CD4-positive, alpha-beta T cell treated with Interleukin-10 for 1 hour (primary cell): ENCODE data around the gene RPAP3.

Experiments
- DNase-seq: peaks from one replicate; pipeline ENCODE4 v3.0.0-alpha.2; 2020

RPAP3 gene

DNA sequence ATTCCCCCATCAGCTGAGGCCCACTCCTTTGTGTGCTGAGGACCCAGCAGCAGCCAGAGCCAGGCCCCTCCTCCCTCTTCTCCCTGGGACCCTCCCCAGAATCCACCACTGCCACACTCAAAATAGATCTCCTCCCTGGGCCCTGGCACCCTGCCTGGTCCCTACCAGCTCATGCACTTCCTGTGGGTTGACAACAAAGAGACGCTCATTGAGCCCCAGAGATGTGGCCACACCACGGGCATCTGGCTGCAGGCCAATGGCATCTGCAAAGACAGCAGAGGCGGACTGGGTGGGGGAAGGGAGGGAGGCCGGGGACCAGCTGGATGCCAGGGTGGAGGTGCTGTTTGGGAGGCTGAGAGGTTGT lies 35.5 kb upstream of the RPAP3 start:
- peak; percentile 81 for DNase-seq

DNA sequence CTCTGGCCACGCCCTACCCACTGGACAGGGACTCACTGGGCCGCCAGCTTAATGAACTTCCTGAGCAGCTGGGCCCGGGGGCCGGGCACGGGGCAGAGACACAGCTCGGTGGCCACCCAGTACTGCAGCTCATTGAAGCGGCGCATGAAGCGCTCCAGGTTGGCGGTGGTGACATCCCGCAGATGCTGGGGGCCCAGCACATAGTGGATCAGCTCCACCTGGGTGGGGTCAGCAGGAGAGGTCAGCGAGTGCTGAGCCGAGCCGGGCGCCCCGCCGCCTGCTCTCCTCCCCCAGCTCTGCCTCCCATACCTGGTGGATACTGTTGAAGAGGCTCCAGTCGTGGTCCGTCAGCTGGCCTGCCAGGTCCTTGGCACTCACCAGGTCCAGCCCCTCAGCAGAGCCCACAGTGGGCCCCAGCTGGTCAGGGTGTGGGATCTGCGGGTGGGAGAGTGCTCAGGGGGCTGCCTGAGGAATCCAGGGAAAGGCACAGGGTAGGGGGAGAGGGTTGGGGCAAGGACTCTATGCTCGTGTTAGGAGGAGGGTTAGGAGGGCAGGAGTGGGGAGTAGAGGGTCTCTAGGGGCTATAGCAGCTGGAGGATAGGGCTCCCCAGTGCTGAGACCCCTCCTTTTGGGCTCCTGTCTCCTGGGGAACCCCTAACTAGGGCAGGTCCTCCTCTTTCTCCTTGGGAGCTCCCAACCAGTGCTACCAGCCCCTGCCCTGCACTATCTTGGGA lies 34.9 kb upstream of the RPAP3 start:
- no peak for DNase-seq

DNA sequence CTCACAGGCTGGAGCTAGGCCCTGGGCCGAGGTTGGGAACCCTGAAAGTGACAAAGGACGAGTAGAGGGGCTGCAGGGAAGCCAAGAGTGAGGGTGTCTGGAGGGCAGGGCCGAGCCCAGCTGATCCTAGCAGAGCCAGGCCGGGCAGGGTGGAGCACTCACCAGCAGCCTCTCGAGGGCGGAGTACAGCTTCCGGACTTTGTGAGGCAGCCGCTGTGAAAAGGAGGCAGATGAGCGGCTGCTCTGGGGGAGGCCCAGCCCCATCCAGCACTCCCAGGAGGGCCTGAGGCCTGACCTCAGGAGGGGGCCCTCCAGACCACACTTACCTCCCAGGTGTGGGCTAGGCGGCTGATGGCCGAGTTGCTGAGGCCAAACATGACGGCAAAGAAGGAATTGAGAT lies 34.1 kb upstream of the RPAP3 start:
- no peak for DNase-seq

DNA sequence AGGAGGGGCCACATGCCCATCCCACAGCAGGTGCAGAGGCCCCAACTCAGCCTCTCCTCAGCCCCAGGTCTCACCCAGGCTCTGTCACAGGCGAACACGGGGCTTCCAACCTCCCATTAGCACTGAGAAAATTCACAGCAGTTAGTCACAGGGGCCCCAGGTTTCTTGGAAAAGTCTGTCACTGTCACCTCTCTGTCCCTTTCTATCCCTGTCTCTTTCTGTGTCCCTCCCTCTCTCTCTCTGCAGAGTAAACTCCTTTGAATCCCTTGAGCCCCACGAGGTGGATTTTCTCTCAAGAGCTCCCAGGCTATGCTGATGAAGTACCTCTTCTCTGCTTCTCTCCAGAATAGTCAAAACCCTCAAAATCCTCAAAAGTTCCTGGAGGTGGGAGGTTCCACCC lies 33.5 kb upstream of the RPAP3 start:
- DNase-seq: no peak

DNA sequence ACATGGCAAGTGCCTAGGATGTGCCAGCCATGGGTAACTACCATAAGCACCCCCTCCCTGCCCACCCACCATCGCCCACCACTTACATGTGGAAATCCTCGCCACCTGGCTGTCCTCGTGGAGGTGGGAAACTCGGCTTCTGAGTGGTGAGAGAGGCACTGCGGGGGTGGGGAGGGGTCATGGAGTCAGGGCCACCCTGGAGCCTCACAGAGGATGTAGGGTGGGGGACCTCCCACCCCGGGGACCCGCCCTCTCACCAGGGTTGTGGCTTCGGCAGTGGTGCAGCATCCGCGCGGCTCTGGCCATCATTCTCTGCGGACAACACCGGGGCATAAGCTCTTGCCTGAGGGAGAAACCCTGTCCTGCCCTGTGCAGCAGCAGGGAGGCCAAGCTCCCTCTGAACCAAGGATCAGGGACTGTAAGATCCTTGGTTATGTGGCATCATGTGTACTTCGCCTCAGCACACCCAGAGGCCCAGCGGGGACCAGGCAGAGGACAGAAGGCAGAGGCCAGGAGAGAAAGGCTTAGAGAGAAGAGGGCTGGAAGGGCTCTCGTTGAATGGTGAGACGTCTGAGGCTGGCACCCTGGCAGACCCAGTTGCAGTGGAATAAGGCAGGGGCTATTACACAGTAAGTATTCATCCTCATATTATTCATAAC lies 32.2 kb upstream of the RPAP3 start:
- no peak for DNase-seq

DNA sequence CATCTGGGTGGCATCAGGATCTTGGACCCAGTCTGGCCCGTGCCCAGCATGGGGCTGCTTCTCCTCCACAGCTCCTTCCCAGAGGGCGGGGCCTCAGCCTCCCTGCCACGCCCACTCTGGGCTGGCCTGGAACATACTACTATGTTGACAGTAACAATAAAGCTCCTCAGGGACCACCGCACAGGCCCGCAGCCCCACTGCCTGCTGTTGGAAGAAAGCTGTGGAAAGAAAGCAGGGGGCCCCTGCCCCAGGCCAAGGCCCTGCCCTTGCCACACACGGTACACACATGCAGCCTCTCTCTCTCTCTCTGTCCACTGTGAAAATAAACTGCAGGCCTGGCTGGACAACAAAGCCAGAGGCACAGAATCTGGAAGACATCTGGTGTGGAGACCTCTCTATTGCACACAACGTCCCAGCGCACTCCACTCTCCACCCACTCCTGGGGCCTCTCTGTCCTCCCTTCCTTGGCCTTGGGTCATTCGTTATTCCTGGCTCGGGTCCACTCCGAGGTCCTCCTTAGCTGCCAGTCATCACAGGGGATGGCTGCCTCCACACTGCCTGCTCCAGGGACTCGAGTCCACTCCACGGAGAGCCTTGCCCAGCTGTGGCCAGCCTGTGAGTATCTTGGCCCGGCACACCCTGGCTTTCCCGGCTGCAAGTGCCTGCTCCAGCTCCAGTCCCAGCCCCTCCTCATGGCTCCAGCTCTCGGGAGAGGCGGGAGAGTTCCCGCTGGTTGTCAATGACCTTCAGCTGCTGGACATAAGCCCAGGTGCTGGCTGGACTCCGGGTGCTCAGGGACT lies 31.2 kb upstream of the RPAP3 start:
- no peak for DNase-seq

DNA sequence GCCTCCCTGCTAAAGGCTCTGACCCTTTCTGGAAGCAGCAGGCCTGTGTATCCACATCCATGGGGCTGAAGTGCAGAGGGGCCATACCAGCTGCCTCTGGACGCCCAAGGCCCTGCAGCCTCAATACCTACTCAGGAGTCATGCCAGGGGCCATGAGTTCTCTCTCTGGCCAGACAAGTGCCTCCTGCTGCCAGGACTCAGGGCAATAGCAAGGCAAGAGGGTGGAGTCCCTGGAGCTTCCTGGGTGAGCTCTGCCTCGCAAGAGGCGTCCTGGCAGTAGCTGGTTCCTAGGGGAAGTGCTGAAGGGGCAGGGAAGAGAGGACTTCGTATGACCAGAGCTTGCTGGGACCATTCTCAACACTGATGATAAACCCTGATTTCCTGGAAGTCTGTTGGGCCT lies 30.4 kb upstream of the RPAP3 start:
- DNase-seq: no peak

DNA sequence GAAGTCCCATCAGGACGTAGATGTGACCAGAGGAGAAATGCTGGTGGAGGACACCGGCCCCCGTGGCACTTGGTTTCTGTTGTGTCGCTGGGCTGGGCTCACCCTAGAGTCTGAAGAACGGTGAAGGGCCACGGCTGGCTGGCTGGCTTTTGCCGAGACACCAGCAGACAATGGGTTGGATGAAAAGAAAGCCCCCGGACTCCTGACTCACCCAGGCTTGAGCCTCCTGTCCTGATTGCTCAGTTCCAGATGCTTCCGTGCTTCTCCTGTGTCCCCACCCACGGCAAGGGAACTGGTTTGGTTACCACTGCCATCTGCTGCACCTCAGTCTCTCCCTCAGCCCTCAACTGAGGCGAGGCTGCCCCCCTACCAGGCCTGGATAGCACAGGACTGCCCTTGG lies 29.8 kb upstream of the RPAP3 start:
- DNase-seq: no peak

DNA sequence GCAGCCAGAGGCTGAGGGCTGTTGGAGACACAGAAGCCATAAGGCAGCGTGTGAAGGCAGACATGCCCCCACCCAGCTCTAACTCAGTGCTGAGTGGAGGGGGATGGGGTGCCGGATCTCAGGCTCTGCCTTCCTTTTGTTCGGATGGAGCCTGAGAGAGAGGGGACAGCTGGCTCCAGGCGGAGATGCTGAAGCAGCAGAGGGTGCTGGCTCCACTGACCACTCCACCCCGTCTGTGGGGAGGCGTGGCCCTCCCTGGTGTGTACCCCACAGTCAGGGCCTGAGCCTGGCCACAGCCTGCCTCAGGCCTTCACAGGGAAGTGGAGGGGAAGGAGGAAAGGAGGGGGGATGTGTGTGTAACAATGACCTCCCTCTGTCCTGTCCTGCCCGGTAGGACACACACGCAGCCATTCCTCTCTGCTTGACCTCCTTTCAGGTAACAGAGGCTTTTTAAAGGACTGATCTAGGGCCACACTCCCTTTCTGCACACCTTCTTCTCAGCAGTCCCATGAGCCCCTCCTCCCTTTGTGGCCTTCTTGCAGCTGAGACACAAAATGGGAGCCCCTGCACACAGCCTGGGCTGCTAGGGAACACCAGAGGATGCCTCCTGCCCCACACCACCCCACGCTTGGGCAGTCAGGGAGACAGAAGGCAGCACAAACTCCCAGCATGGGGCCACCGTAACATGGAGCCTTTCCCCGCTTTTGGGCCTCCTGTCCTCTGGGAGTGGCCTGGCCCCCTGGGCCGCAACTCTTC lies 29.1 kb upstream of the RPAP3 start:
- no peak for DNase-seq

DNA sequence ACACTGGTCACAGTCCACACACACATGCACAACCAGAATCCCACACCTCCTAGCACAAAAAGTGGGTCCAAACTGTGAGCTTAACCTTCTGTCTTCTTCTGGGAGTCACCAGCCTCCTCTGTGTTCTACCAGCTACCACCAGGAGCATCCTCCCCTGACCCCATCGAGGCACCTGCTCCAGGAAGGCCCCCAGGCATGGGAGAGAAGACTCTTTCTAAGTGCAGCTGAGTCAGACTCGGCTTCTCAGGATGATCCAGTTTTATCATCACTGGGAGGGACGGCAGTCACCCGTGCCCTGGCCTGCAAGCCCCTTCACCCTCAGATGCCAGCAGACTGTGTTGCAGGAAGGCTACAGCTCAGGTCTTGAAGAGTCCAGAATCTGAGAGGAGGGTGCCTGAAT lies 27.3 kb upstream of the RPAP3 start:
- no peak for DNase-seq

DNA sequence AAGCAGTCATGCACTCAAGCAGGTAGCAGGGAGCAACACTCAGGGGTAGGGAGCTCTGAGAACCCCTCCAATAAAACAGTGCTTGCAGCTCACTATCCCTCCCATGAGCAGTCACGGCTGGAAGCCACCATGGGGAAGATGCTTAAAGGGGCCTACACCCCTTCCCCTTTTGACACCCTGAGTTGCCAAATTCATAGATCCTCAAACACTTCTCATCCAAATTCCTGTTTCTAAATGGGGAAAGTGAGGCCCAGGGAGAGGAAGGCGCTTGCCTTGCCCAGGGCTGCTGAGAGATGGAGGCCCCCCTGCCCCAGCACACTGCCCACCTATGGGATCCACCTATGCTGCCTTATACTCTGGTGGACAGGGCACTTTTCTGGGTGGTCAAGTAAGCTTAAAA lies 26.7 kb upstream of the RPAP3 start:
- no peak for DNase-seq

DNA sequence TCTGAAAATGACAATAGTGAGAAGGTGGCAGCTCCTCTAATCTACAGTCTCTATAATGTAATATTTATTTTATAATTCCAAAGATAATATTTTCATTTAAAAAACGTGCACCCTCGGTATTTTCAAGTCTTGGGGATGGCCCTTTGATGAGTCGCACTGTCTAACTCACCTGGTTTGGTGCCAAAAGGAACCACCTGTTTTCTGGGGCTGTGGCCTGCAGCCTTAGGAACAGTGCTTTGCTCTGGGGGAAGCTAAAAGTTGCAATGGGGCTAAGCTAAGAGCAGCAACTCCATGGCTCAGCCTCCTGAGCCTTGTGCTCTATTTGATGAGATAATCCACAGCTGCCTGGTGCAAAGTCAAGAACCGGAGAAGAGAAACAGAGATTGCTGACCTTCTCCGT lies 25.9 kb upstream of the RPAP3 start:
- no peak for DNase-seq

DNA sequence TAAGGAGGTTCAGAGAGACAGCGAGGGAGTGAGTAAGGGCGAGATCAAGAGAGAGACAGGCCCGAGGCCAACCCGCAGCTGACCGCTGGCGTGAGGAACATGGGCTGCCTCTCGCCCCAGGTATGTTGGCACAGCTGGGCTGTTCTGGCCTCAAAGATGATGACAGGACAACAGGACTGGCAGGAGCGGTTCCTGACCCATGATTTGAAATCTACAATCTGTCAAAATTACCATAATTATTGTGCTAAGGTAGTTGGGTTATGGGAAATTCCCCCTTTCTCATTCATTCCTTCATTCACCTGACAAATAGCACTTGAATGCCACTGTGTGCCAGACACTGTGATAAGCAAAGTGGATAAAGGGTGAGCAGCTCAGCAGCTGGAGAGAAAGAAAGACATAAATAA lies 24.5 kb upstream of the RPAP3 start:
- no peak for DNase-seq

DNA sequence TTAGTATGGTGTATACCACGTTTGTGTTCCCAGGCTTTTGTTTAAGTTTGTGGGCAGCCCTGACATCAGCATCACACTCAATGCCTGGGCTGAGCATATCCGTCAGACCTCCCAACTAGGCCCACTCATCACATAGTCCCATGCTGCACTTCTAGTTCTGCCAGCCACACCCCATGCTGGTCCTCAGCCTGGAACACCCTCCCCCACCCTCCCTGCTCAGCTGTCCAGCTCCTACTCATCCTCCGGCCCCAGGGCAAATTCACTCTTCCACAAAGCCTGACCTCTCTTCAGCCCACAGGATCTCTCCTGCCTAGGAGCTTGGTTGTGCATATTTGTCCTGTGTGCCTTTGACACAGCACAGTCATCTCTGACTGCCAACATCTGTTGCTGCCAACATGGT lies 23.4 kb upstream of the RPAP3 start:
- DNase-seq: no peak

DNA sequence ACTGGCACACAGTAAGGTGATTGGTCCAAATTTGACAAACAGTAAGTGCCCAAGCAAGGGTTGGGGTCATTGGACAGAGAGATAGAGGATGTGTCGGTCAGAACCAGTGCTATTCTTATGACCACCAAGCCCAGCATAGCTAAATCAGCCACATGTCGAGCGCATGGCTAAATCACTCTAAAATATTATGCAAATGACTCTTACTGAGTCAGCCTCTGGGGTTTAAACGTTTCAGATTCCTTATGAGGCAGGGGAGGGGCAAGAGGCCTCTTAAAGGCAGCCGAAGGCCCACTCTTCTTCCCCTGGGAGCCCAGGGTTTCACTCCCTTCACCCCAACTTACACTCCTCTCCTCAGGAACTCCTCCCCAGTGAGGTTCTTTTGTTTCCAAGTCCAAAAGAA lies 20.1 kb upstream of the RPAP3 start:
- DNase-seq: no peak

DNA sequence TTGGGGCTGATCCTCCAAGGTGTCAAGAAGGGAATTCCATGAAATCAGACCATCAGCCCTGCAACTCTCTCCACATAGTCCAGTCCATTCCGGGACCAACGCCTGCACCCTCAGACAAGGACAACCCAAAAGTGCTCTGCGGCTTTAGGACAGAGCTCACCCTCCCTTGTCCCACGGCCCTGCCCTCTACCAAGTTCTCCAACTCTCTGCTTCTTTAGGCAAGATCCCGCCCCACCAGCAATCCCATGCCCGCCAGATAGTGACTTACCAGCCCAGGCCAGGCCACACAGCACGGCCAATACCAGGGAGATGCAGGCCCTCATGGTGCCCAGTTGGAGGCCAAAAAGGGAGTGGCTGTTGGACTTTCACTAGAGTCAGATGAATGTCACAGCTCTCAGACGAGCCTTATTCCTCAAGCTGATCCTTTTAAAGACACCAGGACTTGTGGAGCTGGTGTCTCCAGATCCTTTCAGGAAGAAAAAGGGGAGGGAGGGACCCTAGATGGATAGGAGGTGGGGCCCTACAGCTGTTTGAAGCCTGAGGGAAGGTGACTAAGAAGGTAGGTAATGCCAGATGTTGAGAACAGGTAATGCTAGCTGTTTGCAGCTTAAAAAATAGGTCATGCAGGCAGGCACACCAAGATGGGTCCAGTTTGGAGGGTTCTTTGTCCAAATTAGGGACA lies 19.4 kb upstream of the RPAP3 start, which contains the start of gene ENDOU:
TSS of gene ENDOU (minus strand) at position 400 of the 682 bp plus-strand sequence. CDS start at position 323, 77 bp downstream.
- no peak for DNase-seq

DNA sequence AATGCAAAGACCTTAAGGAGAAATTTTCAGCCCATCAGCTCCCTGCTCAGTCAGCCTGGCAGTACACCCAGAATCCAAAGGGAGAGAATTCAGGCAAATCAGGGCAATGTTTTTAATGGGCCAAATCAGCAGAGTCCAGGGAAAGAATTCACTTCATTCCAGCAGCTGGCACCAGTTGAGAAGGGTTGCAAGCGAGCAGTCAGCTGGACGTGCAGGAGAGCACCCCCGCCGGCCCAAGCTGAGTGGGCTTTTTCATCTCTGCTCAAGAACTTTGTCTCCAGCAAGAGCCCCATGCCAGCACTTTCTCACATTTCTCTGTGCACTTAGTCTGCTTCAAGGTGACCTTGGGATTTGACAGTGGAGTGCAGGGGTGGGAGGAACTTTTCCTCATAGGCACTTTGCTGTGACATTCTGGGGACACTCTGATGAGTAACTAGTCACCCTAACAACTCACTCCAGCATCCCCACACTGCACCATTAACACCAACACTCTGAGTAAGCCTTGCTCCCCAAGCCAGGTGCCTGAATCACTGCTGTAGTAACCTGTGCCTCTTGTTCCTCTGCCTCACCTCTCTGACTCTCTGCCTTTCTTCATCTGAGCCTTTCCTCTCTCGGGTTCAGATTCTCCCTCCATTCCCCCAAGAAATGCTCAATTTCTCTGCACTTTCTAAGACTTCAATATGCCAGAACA lies 17.3 kb upstream of the RPAP3 start:
- DNase-seq: no peak

DNA sequence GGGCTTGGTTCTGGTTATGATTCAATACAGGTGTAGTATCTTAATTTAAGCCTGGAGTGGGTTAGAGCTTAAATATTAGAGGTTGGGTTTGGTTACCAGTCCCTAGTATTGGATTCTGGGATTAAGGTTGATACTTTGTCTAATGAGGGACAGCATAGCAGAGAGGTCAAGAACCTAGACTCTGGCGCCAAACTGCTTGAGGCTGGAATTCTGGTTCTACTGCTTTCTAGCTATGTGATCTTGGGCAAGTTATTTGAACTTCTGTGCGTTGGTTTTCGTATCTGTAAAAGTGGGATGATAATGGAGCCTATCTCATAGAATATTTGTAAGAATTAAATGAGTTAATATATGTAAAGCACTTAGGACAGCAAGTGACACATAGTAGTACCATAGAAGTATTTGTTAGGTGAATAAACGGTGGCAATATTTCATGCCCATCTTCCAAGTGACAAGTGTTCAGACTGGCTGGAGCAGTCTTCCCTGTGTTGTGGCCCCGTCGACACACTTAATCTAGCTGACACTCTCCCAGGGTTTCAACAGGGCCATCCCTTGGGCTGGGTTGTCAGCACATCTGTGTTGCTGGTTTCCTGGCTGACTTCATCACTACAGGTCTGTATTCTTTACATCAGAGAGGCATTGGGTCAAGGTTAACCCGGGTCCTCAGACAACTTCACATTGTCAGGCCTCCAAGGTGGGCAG lies 16.5 kb upstream of the RPAP3 start:
- no peak for DNase-seq

DNA sequence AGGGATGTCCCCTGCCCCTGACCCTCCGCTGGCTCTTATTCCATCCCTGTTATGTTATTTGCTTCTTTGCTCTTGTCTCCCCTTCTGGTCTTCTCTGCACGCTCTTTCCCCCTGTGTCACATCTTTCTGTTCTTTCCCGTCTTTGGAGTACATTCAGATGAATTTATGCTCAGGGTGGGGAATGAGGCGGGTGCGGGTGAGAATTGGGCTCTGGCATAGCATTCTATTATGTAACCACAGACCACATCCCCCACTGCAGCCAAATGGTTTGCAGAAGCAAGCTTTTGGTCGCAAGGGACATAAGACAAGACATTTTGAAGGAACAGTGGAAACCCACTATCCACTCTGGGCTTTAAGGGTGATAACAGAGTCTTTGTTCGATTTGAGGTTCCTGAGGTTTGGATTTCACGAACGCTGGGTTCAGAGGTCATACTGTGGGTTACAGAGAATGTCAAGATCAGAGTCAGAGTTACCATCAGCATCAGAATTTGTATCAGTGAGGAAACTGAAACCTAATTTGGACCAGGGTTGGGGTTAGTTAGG lies 15.7 kb upstream of the RPAP3 start:
- peak; percentile 42 for DNase-seq

DNA sequence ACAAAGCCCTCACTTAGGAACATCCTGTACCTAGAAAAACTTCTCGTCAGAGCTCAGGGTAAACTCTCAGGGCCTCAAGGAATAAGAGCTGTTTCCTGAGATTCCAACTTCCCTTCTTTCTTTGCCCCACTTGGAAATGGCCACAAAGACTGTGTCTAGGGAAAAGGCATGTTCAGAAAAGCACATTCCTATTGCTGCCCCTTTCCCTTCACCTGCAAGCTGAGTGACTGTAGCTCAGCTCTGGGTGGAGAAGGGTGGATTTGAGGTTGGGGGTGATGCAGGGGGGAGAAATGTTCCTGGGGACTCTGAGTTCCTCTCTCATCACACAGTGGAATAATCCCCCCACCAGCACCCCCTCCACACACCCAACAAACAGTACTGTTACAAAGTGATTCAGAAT lies 12.7 kb upstream of the RPAP3 start:
- no peak for DNase-seq
